Stimulated activated naive CD8-positive, alpha-beta T cell treated with anti-CD3 and anti-CD28 coated beads, Interleukin-15, Interleukin-2, amounts not matched to agents 100 ng/mL and 50 ng/mL, for 24 hours (primary cell): ENCODE data around the gene ABTB2.

Source experiments
- H3K27ac Mint-ChIP-seq: one replicate; pipeline ENCODE4 v1.8.0; 2021; ENCODE audit warnings: mild to moderate bottlenecking, mixed read lengths
- H3K27me3 Mint-ChIP-seq: one replicate; pipeline ENCODE4 v1.8.0; 2021; ENCODE audit warnings: mixed read lengths
- H3K36me3 Mint-ChIP-seq: one replicate; pipeline ENCODE4 v1.8.0; 2021; ENCODE audit warnings: low read depth, mixed read lengths
- H3K4me1 Mint-ChIP-seq: one replicate; pipeline ENCODE4 v1.8.0; 2021; ENCODE audit warnings: low read depth, mixed read lengths
- H3K4me3 Mint-ChIP-seq: one replicate; pipeline ENCODE4 v1.8.0; 2021; ENCODE audit warnings: mild to moderate bottlenecking, mixed read lengths
- H3K9me3 Mint-ChIP-seq: one replicate; pipeline ENCODE4 v1.8.0; 2021; ENCODE audit warnings: mixed read lengths

Gene ABTB2

DNA sequence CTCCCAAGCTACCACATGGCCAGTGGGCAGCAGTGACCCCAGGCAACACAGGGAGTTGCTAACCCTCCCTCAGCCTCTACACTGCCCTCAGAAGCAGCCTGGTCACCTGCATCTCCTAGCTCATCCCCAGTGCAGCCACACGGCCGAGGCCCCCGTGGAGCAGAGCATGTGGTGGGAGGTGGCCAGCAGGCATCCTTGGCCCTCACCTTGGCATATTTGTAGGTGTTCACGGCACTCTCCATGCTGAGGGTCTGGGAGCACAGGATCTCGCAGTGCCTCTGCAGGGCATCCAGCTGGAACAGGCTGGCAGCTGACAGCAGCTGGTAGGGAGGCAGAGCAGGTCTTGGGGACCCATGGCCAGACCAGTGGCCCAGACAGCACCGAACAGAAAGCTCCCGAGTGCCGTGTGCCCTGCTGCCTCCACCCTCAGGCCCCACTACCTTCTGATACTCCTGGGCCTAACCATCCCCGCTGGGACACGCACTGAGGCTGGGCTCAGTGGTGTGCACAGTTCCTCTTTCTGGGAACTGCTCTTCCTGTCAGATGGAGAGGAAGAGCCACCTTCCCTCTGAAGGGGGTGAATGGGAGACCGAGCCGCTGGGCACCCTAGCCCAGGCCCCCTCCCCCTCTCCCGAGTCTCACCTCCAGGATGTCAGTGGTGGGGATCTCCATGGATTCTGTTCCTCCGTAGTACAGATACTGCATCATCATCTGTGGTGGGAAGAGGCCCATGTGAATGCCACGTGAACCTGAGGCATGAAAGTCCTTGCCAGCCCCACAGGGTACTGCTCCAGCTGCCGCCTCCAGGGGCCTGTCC is 203.5 kb downstream of the ABTB2 start:
- Mint-ChIP-seq H3K9me3 (no peaks in the 10 kb centered on the region), H3K4me1 (peaks cover 28% of the 10 kb centered on the region), H3K36me3 (peaks cover 27% of the 10 kb centered on the region)

DNA sequence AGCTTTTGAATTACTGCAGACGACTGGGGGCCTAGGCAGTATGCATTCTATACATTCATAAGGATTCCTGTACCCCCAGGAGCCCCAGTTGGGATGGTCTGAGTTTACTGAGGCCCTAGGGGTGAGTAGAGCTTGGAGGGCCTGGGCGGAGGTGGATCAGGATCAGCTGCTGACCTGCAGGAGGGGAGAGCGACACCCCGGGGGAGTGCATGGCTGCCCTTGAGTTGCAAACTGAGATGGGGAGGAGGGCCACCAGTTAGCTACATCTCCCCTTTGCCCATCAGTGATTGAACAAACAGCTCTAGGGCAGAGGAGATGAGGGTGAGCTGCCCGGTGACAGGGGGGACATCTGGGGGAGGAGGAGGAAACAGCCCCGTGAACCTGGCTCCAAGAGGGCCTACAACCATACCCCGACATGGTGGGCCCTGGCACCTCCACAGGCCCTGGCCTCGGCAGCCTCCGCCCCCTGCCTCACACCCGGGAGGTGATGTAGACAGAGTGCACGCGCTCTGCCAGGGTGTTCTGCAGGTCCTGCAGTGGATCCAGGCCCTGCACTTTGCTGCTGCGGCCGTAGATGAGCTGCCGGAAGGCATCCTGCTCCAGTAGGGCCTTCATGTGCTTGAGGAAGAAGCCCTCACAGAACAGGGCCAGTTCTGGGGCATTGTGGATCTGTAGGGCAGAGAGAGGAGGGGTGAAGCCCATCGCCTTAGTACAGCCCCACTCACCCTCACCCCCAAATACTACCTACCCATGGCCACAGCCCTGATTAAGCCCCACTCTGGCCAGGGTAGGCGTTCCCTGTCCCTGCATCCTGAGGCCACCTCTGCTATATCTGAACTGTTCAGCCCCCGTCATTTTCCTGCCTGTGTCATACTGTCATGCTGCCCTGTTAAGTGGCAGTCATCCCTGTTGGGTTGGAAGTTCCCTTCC is 205.6 kb downstream of the ABTB2 start:
- Mint-ChIP-seq H3K27me3 (no peaks in the 10 kb centered on the region), H3K4me3 (no peak overlapping the region)

More for the DNA sequence above, 203.5 kb downstream of the ABTB2 start:
- Mint-ChIP-seq H3K27me3 (no peaks in the 10 kb centered on the region), H3K4me3 (no peak overlapping the region), H3K27ac (no peak overlapping the region)

DNA sequence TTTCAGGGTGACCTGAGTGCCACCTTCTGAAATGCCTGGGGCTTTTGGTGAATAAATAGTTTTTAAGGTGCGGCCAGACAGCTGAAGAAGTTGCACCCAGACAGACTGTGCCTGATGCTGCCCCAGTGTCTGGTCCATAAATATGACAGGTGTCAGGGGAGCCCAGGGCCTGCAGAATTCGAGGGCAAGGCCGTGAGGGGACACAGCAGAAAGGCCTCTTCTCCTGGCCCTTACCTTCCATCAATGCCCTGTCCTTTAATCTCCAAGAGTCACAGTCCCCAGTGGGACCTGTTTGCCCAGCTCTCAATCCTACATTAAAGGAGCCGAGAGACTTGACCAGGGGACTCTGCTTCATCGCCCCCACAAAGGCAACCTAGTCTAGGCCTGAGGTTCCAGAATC is 206.6 kb downstream of the ABTB2 start:
- H3K27ac Mint-ChIP-seq, result no peak overlapping the region

More for the DNA sequence above, 205.6 kb downstream of the ABTB2 start:
- Mint-ChIP-seq H3K9me3 (no peaks in the 10 kb centered on the region), H3K36me3 (peaks cover 38% of the 10 kb centered on the region), H3K4me1 (peaks cover 13% of the 10 kb centered on the region), H3K27ac (no peak overlapping the region)

DNA sequence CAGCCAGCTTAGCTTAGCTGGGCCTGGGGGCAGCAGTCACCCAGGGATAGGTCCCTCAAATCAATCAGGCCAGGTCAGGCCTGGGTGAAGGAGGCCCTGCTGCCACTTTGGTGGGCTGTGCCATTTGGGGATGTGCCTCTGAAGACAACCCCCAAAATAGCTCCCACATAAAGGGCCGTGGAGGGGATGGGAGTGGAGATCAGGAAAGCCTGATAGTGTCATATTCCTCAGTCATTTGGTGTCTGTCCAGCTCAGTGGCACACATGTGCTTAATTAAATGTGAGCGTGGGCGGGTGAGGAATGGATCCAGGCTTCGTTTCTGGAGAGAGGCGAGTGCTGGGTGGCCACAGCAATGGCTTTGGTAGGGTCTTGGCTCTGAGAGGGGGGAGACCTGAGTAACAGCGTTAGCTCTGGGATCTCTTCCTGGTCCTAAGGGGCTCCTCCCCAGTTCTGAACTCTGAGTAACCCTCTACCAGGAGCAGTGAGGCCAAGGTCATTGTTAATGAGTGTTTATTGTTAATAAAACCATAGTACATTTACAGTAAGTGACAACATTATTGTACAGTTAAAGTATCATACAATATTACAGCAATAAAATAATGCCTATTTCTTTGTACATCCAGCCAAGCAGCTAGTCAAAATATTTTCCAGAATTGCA is 207.2 kb downstream of the ABTB2 start:
- no peaks in the 10 kb centered on the region for H3K27me3 Mint-ChIP-seq
- H3K9me3 Mint-ChIP-seq, result no peaks in the 10 kb centered on the region
- H3K36me3 Mint-ChIP-seq, result peaks cover 51% of the 10 kb centered on the region
- H3K4me3 Mint-ChIP-seq, result no peak overlapping the region
- no peak overlapping the region for H3K27ac Mint-ChIP-seq
- H3K4me1 Mint-ChIP-seq, result peaks cover 13% of the 10 kb centered on the region

More for the DNA sequence above, 206.6 kb downstream of the ABTB2 start:
- H3K27me3 Mint-ChIP-seq, result no peaks in the 10 kb centered on the region
- H3K4me3 Mint-ChIP-seq, result no peak overlapping the region
- H3K36me3 Mint-ChIP-seq, result peaks cover 46% of the 10 kb centered on the region
- H3K9me3 Mint-ChIP-seq, result no peaks in the 10 kb centered on the region
- H3K4me1 Mint-ChIP-seq, result peaks cover 13% of the 10 kb centered on the region

DNA sequence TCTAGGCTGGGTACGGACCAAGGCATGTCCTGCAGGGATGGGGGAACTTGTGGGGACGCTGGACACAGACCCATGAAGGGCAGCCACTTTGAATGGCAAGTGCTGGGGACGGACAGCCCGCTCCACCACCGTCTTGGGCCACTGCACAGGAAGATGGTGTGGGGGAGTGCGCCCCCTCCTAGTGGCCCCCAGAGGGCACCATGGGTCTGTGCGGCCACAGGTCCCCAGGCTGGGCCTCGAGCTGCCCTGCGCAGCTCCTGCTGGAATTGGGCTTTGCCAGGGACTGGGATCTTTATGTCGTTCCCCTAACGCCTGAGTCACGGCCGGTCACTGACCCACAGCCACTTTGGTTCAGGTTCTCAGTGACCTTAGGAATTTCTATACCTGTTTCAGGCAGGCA is 208.0 kb downstream of the ABTB2 start:
- H3K27me3 Mint-ChIP-seq, result no peaks in the 10 kb centered on the region
- H3K27ac Mint-ChIP-seq, result no peak overlapping the region
- peaks cover 57% of the 10 kb centered on the region for H3K36me3 Mint-ChIP-seq
- no peak overlapping the region for H3K4me3 Mint-ChIP-seq
- H3K4me1 Mint-ChIP-seq, result peaks cover 13% of the 10 kb centered on the region
- no peaks in the 10 kb centered on the region for H3K9me3 Mint-ChIP-seq

DNA sequence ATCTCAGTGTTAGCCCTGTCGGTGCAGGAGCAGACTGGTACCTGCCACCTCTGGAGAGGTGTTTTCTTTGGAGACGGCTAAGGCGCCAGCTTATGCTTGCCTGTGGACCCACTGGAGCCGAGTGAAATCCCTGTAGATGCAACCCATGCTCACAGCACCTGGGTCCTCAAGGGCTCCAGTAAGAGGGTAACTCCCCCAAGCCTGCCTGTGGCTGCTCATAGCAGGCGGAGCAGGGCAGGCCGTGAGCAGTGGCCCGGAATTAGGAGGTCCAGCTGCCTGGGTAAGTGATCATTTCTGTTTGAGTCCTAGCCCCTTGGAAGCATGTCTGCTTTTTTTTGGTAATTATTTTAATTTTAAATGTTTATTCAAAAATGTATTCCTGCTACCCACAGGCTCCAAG is 208.5 kb downstream of the ABTB2 start:
- H3K36me3 Mint-ChIP-seq, result peaks cover 62% of the 10 kb centered on the region
- H3K27ac Mint-ChIP-seq, result no peak overlapping the region
- H3K4me1 Mint-ChIP-seq, result peaks cover 10% of the 10 kb centered on the region
- H3K4me3 Mint-ChIP-seq, result no peak overlapping the region
- no peaks in the 10 kb centered on the region for H3K9me3 Mint-ChIP-seq
- H3K27me3 Mint-ChIP-seq, result no peaks in the 10 kb centered on the region

DNA sequence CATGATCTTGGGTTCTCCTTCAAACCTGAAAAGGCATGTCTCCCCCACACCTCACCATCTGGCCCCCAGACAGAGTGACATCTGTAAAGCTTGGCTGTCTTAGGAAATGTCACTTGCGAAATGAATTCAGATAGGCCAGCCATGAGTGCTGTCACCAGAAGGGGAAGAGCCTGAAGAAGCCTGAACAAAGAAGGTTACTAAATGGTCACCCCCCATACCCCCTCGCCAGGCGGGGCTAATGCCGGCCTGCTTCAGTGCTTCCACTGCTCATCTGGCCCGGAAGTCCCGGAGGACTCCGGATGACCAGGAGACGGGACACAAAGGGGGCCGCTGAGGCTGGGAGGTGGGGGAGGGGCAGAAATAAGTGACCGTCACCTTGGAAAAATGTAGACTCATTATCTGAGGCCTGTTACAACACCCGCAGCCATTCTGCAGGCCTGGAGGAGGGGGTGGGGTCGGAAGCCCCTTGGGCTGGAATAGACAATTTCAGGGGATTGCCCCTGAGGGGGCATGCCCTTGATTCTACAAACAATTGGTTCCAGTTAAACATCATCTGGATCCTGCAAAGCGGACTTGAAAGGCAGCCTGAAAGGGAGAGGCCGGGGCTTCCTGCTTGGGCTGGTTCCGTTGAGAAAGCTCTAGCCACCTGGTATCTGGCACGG is 209.2 kb downstream of the ABTB2 start:
- H3K36me3 Mint-ChIP-seq, result peaks cover 60% of the 10 kb centered on the region
- no peak overlapping the region for H3K27ac Mint-ChIP-seq

DNA sequence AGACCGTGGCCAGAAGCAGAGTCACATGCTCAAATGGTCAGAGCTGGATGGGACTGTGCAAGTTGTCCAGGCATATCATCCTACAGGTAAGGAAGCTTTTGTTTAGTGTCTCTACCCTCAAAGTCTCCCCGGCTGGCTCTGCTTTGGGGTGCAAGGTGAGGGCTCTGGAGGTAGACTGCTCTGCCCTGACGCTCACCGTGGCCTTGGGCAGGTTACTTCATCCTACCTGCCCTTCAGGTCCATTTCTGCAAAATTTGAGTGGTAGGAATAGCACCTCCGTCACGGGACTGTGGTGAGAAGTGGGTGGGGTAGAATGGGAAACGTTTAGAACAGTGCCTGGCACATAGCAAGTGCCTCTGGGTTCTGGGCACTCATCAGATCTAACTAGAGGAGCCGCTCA is 210.2 kb downstream of the ABTB2 start:
- peaks cover 57% of the 10 kb centered on the region for H3K36me3 Mint-ChIP-seq
- H3K27me3 Mint-ChIP-seq, result no peaks in the 10 kb centered on the region
- H3K4me1 Mint-ChIP-seq, result no peaks in the 10 kb centered on the region
- no peak overlapping the region for H3K27ac Mint-ChIP-seq
- no peak overlapping the region for H3K4me3 Mint-ChIP-seq
- H3K9me3 Mint-ChIP-seq, result no peaks in the 10 kb centered on the region

More for the DNA sequence above, 209.2 kb downstream of the ABTB2 start:
- Mint-ChIP-seq H3K4me3 (no peak overlapping the region), H3K4me1 (peaks cover 6% of the 10 kb centered on the region), H3K9me3 (no peaks in the 10 kb centered on the region), H3K27me3 (no peaks in the 10 kb centered on the region)

DNA sequence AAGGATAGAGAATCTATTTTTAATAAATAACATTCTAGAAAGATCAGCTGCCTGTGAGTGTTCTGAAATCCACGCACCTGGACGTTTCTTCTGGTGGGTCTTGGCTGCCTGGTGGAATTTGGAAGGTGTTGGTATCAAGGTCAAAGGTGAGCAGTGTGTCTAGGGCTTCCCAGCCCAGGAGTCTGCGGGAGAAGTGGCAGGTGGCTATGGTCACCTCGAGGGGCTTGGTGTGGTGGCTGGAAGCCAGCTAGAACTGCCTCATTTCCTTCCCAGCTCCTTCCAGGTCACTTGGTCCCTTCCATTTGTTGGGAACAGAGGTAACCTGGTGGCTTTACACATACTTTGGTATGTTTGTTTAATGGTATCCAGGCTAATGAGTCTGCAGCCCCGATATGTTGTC is 210.9 kb downstream of the ABTB2 start:
- Mint-ChIP-seq H3K4me3 (no peak overlapping the region), H3K9me3 (no peaks in the 10 kb centered on the region), H3K27me3 (no peaks in the 10 kb centered on the region), H3K27ac (no peak overlapping the region), H3K36me3 (peaks cover 64% of the 10 kb centered on the region), H3K4me1 (no peaks in the 10 kb centered on the region)

DNA sequence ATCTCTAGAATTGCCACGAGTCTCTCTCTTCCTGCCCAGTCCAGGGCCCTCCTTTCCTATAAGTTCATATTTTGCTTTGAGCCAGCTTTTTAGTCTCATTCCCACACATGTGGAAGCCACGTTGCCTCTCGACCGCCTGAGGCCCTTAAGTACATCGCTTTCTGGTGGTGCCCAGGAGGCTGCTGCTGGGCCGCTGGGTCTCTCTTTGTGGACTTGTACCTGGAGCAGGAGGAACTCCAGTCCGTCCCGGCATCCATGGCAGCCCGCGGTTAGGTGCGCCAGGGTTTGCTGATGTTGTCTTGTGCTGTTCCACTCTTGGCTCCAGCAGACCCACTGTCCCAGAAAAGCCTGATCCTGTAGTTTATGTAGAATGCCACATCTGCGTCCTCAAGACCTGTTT is 211.4 kb downstream of the ABTB2 start:
- no peak overlapping the region for H3K27ac Mint-ChIP-seq
- no peaks in the 10 kb centered on the region for H3K27me3 Mint-ChIP-seq
- no peaks in the 10 kb centered on the region for H3K9me3 Mint-ChIP-seq
- no peaks in the 10 kb centered on the region for H3K4me1 Mint-ChIP-seq
- no peak overlapping the region for H3K4me3 Mint-ChIP-seq
- peaks cover 68% of the 10 kb centered on the region for H3K36me3 Mint-ChIP-seq

DNA sequence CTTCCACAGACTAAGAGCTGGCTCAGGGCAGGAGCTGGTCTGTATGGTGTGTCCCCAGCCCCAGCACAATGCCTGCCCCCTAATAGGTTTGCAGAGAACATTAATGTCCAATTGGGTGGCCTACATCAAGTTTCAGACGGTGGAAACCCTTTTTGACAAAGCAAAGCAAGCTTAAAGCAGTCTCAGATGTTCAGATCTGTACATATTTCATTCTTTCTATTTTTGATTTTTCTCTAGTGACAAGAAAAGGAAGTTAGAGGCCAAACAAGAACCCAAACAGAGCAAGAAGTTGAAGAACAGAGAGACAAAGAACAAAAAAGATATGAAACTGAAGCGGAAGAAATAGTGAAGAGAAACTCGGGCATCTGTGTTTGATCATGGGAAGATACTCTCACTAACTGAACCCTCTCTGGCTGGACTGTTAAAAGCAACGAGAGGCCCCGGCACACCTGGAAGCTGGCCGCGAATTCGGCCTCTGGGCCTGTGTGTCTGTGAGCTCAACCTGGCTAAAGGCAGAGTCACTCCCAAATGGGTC is 211.9 kb downstream of the ABTB2 start:
- Mint-ChIP-seq H3K27ac (no peak overlapping the region), H3K9me3 (no peaks in the 10 kb centered on the region), H3K4me1 (no peaks in the 10 kb centered on the region), H3K36me3 (peaks cover 71% of the 10 kb centered on the region), H3K27me3 (no peaks in the 10 kb centered on the region), H3K4me3 (no peak overlapping the region)

DNA sequence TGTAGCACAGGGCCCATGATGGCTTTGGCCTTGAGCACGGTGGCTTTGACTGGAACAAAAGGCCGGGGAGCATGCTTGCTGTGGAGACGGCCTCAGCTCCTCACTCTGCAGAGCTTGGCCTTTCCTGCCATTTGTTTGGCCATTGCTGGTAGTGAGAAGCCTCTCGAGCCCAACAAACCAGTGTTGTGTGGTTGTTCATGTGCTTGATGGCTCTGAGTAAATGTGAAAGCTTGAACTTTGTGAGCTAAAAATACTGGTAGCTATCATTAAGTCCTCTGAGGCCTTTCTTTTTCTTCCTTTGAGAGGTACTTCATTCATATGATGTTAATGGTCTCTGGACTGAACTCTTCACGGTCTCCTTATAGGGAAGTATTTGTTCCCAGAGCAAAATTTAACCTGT is 212.7 kb downstream of the ABTB2 start:
- Mint-ChIP-seq H3K4me1 (no peaks in the 10 kb centered on the region), H3K9me3 (no peaks in the 10 kb centered on the region), H3K27me3 (no peaks in the 10 kb centered on the region), H3K27ac (no peak overlapping the region), H3K4me3 (no peak overlapping the region), H3K36me3 (peaks cover 62% of the 10 kb centered on the region)

DNA sequence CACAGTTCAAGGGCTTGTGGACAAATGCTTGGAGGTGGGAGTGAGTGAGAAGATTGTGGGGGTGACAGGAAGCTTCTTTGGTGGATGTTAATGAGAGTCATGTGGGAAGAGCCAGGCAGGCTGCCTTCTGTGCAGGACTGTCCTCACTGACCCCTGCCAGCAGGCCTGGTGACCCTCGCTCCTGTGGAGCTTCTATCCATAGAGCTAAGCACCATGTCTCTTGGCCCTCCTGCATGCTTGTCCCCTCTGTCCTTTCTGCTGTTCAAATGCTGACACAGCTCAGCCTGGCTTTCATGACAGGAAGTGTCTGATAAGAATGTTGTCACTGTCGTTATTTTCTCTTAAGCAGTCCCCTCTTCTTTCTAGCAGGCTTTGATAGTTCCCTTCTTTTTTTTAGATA is 214.8 kb downstream of the ABTB2 start:
- Mint-ChIP-seq H3K27ac (no peak overlapping the region), H3K4me3 (no peak overlapping the region), H3K4me1 (no peaks in the 10 kb centered on the region), H3K9me3 (no peaks in the 10 kb centered on the region), H3K27me3 (no peaks in the 10 kb centered on the region), H3K36me3 (peaks cover 71% of the 10 kb centered on the region)

DNA sequence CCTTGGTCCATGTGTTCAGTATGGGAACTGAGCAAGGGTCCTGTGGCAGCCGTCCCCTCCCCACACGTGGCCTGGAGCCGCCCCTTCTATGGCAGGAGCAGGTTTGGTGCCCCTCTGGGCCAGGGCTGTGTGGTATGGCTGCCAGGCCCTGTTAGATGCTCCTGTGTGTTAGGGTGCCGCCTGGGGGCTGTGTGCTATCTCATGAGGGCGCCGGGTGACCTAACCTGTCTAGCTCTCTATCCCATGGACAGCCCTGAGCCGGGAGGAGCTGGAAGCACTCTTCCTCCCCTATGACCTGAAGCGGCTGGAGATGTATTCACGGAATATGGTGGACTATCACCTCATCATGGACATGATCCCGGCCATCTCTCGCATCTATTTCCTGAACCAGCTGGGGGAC is 217.7 kb downstream of the ABTB2 start:
- H3K9me3 Mint-ChIP-seq, result no peaks in the 10 kb centered on the region
- H3K4me3 Mint-ChIP-seq, result no peak overlapping the region
- peaks cover 73% of the 10 kb centered on the region for H3K36me3 Mint-ChIP-seq
- no peak overlapping the region for H3K27ac Mint-ChIP-seq
- H3K27me3 Mint-ChIP-seq, result no peaks in the 10 kb centered on the region
- no peaks in the 10 kb centered on the region for H3K4me1 Mint-ChIP-seq
